ENCODE measurements around the gene KRT20.

- no peak for TF ChIP-seq ZNF7 (CRISPR knock-in tag; IDR thresholded peaks at IDR 0.05)
- peak; percentile 99 for TF ChIP-seq HNRNPK (IDR thresholded peaks at IDR 0.05; ENCODE audit: low read depth, low read length, poor library complexity, severe bottlenecking)
- no peak for TF ChIP-seq FOXO4 (CRISPR knock-in tag; conservative IDR thresholded peaks at IDR 0.05)
- TF ChIP-seq HNRNPL (IDR thresholded peaks at IDR 0.05; ENCODE audit: low read depth, low read length) = no peak
- no peak for TF ChIP-seq ZNF460 (CRISPR knock-in tag; IDR thresholded peaks at IDR 0.05; ENCODE audit: borderline replicate concordance)
- TF ChIP-seq ZNF207 (IDR thresholded peaks at IDR 0.05; ENCODE audit: borderline replicate concordance) = no peak
- TF ChIP-seq HNF4A (CRISPR knock-in tag; IDR thresholded peaks at IDR 0.05) = no peak
- TF ChIP-seq GABPA (IDR thresholded peaks at IDR 0.05; ENCODE audit: low read depth, low read length) = no peak
- no peak for TF ChIP-seq GABPA (CRISPR knock-in tag; IDR thresholded peaks at IDR 0.05; ENCODE audit: low read depth)
- no peak for TF ChIP-seq ZNF780A (CRISPR knock-in tag; IDR thresholded peaks at IDR 0.05)
- no peak for TF ChIP-seq GZF1 (CRISPR knock-in tag; IDR thresholded peaks at IDR 0.05)
Observed at GRCh38 chr17:40848583-40849235, 36.3 kb downstream of the KRT20 start.

Data from HepG2 (cell line).